Endothelial cell (in vitro differentiated cells): Measurements from ENCODE around the gene NTMT1. TPM values are rescaled to one million over a fixed set of nuclear protein-coding genes. Genes with fewer than 3 reads are reported as not detected.

Experiments
- DNase-seq: peaks from one replicate; pipeline ENCODE4 v3.0.0; 2021; ENCODE audit warnings: low spot score
- H3K27ac Mint-ChIP-seq: one replicate; pipeline ENCODE4 v1.8.0; 2021; ENCODE audit warnings: mixed read lengths, inconsistent platforms; ENCODE audit not compliant: unreplicated experiment
- H3K27me3 Mint-ChIP-seq: one replicate; pipeline ENCODE4 v1.8.0; 2021; ENCODE audit warnings: mild to moderate bottlenecking, moderate library complexity, mixed read lengths, inconsistent platforms; ENCODE audit not compliant: unreplicated experiment
- H3K36me3 Mint-ChIP-seq: one replicate; pipeline ENCODE4 v1.8.0; 2021; ENCODE audit warnings: mild to moderate bottlenecking, low read depth, mixed read lengths, inconsistent platforms; ENCODE audit not compliant: unreplicated experiment
- H3K4me1 Mint-ChIP-seq: one replicate; pipeline ENCODE4 v1.8.0; 2021; ENCODE audit warnings: mild to moderate bottlenecking, mixed read lengths, inconsistent platforms; ENCODE audit not compliant: unreplicated experiment
- H3K4me3 Mint-ChIP-seq: one replicate; pipeline ENCODE4 v1.8.0; 2021; ENCODE audit warnings: mild to moderate bottlenecking, mixed read lengths, inconsistent platforms; ENCODE audit not compliant: unreplicated experiment
- H3K9me3 Mint-ChIP-seq: one replicate; pipeline ENCODE4 v1.8.0; 2021; ENCODE audit warnings: mixed read lengths, inconsistent platforms; ENCODE audit not compliant: unreplicated experiment
- total RNA-seq: library from RNA; stranded (reverse); fragmentation: NEBNext Ultra II Directional; extraction: Animal tissue kit (Norgen Biotek cat#: 25700); gene quantifications from one replicate; pipeline ENCODE4 v1.2.1, GENCODE V29; 2021; ENCODE audit not compliant: unreplicated experiment
- TF ChIP-seq, protein P1 (sequence below): fragments of 200-600 bp; sonication (generic); IDR thresholded peaks from one replicate; pipeline ENCODE4 v1.5.0; 2021; ENCODE audit warnings: antibody characterized with exemption; ENCODE audit not compliant: unreplicated experiment

NTMT1 gene
- total RNA-seq, 1 donor from 2014 or later = 16.7 TPM

DNA sequence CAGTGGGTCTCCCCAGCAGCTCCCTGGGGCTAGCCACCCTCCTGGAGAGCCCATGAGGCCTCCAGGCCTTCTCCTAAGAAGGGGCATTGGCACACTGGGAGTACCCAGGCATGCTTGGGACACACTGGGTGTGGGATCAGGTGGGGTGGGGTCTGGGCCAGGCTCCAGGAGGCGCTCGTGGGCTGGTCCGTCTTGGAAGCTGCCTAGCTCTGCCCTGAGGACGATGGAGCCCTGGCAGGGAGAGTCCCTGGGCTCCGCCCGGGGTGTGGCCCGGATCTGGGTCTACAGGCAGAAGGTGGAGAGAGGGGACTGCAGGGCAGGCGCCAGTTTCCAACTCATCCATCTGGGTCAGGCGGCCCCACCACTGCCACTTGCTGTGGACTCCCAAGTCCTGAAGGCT, 41.9 kb downstream of the NTMT1 start:
- DNase-seq = no peak
- TF ChIP-seq, protein P1, sequence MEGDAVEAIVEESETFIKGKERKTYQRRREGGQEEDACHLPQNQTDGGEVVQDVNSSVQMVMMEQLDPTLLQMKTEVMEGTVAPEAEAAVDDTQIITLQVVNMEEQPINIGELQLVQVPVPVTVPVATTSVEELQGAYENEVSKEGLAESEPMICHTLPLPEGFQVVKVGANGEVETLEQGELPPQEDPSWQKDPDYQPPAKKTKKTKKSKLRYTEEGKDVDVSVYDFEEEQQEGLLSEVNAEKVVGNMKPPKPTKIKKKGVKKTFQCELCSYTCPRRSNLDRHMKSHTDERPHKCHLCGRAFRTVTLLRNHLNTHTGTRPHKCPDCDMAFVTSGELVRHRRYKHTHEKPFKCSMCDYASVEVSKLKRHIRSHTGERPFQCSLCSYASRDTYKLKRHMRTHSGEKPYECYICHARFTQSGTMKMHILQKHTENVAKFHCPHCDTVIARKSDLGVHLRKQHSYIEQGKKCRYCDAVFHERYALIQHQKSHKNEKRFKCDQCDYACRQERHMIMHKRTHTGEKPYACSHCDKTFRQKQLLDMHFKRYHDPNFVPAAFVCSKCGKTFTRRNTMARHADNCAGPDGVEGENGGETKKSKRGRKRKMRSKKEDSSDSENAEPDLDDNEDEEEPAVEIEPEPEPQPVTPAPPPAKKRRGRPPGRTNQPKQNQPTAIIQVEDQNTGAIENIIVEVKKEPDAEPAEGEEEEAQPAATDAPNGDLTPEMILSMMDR = no peak
- Mint-ChIP-seq H3K4me1 (peaks cover 4% of the 10 kb centered on the region), H3K9me3 (no peaks in the 10 kb centered on the region), H3K4me3 (no peak overlapping the region), H3K27me3 (peaks cover 9% of the 10 kb centered on the region), H3K36me3 (peaks cover 3% of the 10 kb centered on the region), H3K27ac (no peak overlapping the region)

GRCh38 chr9:129669141-129669718, 43.3 kb downstream of the NTMT1 start:
- DNase-seq = no peak
- H3K27ac Mint-ChIP-seq = no peak overlapping the region
- peaks cover 4% of the 10 kb centered on the region for H3K4me1 Mint-ChIP-seq
- H3K27me3 Mint-ChIP-seq = peaks cover 8% of the 10 kb centered on the region
- no peak overlapping the region for H3K4me3 Mint-ChIP-seq
- TF ChIP-seq, protein P1 = no peak
- no peaks in the 10 kb centered on the region for H3K9me3 Mint-ChIP-seq
- H3K36me3 Mint-ChIP-seq = peaks cover 4% of the 10 kb centered on the region

GRCh38 chr9:129669946-129670345, 44.0 kb downstream of the NTMT1 start:
- DNase-seq = no peak
- Mint-ChIP-seq H3K27ac (no peak overlapping the region), H3K36me3 (peaks cover 4% of the 10 kb centered on the region), H3K9me3 (no peaks in the 10 kb centered on the region), H3K4me1 (peaks cover 4% of the 10 kb centered on the region), H3K4me3 (no peak overlapping the region), H3K27me3 (peaks cover 3% of the 10 kb centered on the region)
- TF ChIP-seq, protein P1 = no peak

DNA sequence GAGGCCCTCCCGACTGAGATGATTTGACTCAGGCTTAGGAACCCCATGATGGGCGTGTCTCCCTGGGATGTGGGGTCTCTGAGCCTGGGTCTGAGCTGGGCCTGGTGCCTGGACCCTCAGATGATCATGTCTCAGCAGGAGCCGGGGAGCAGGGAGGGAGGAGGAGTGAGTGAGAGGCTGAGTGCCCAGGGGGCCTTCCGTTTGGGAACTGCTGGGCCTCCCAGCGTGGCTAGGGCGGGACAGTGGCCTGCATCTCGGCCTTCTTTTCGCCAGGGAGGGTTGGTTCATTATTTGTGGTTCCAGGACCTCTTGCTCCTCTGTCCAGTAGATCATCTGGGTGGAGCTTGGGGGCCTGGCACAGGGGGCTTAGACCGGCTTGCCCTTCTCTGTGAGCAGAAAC, 45.1 kb downstream of the NTMT1 start:
- TF ChIP-seq, protein P1 = no peak
- no peaks in the 10 kb centered on the region for H3K9me3 Mint-ChIP-seq
- H3K27me3 Mint-ChIP-seq = peaks cover 4% of the 10 kb centered on the region
- no peak overlapping the region for H3K27ac Mint-ChIP-seq
- peaks cover 4% of the 10 kb centered on the region for H3K4me1 Mint-ChIP-seq
- DNase-seq = no peak
- H3K4me3 Mint-ChIP-seq = no peak overlapping the region
- H3K36me3 Mint-ChIP-seq = peaks cover 4% of the 10 kb centered on the region

DNA sequence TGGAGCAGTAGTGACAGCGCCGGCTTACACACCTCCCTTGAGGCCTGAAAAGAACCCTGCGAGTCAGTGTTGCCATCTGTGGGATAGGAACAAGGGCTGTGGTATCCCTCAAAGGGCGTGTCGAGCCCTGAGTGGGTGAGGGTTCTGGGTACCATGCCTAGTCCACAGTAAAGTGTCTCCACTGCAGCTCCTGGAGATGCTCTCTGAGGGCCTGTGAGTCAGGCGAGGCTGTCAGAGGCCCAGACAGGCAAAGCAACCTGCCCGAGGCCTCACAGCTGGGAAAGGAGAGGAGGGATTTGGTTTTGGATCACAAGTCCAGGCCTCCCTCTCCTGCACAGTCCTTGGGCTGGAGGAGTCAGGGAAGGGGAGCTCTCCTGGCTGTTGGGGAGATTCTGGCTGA, 45.6 kb downstream of the NTMT1 start:
- H3K36me3 Mint-ChIP-seq = peaks cover 4% of the 10 kb centered on the region
- TF ChIP-seq, protein P1 = no peak
- H3K4me3 Mint-ChIP-seq = no peak overlapping the region
- no peak overlapping the region for H3K27ac Mint-ChIP-seq
- no peaks in the 10 kb centered on the region for H3K9me3 Mint-ChIP-seq
- H3K4me1 Mint-ChIP-seq = peaks cover 4% of the 10 kb centered on the region
- no peak for DNase-seq
- H3K27me3 Mint-ChIP-seq = peaks cover 5% of the 10 kb centered on the region
